Lower lobe of right lung (tissue), 2 donors: ENCODE measurements around the gene CCM2. TPM values are rescaled to one million over a fixed set of nuclear protein-coding genes. Genes with fewer than 3 reads are reported as not detected.

Experiments
- ATAC-seq, 2 donors: fragments of 200-7000 bp; cut with Tn5 transposase; one replicate each; pipeline ENCODE4 v1.9.1; 2020 to 2022; ENCODE audit warnings: mild to moderate bottlenecking in 2 of 2, moderate library complexity in 2 of 2
- DNase-seq: peaks from one replicate; pipeline ENCODE4 v3.0.0-alpha.2; 2020
- H3K27ac ChIP-seq: fragments of 200-600 bp; one replicate; pipeline ENCODE4 v1.8.0; 2022
- H3K27me3 ChIP-seq: fragments of 200-600 bp; one replicate; pipeline ENCODE4 v1.8.0; 2022; ENCODE audit warnings: low read depth
- H3K36me3 ChIP-seq: fragments of 200-600 bp; one replicate; pipeline ENCODE4 v1.8.0; 2022; ENCODE audit warnings: mild to moderate bottlenecking
- H3K4me1 ChIP-seq: fragments of 200-600 bp; one replicate; pipeline ENCODE4 v1.8.0; 2022
- H3K4me3 ChIP-seq: fragments of 200-600 bp; one replicate; pipeline ENCODE4 v1.8.0; 2022; ENCODE audit warnings: mild to moderate bottlenecking
- H3K9me3 ChIP-seq: fragments of 200-600 bp; one replicate; pipeline ENCODE4 v1.8.0; 2022
- intact Hi-C: fragments of 100-400 bp; cut with DNase I; formaldehyde crosslinking; loops from one replicate; pipeline ENCODE4 v1.11.0; 2022
- total RNA-seq: library from RNA; stranded (reverse); fragmentation: NEBNext Ultra II Directional; extraction: Animal tissue kit (Norgen Biotek cat#: 25700); gene quantifications from one replicate; pipeline ENCODE4 v1.2.1, GENCODE V29; 2021
- TF ChIP-seq, protein P1 (sequence below): fragments of 200-600 bp; IDR thresholded peaks from one replicate; pipeline ENCODE4 v1.8.0; 2022; ENCODE audit warnings: antibody characterized with exemption, mild to moderate bottlenecking
- donor health status: DM: no; HTN: yes; CAD: no; lungs with severe emphysema.

The CCM2 gene
- total RNA-seq, 1 donor from 2014 or later, result 45.7 TPM

DNA sequence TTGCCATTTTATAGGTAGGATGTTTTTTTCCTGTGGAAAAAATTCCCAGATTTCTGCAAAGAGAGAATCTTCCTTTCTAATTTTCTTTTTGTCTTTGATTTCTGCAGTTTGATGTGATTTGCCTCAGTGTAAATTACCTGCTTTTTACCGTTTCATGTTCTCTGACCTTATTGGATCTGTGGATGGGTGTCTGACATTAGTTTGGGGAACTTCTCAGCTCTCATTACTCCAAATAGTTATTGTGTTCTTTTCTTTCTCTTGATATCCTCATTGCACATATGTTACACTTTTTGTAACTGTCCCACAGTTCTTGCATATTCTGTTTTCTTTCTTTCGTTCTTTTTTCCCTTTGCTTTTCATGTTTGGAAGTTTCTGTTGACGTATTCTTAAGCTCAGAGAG, 60.3 kb downstream of the CCM2 start:
- DNase-seq, result no peak
- TF ChIP-seq, protein P1, sequence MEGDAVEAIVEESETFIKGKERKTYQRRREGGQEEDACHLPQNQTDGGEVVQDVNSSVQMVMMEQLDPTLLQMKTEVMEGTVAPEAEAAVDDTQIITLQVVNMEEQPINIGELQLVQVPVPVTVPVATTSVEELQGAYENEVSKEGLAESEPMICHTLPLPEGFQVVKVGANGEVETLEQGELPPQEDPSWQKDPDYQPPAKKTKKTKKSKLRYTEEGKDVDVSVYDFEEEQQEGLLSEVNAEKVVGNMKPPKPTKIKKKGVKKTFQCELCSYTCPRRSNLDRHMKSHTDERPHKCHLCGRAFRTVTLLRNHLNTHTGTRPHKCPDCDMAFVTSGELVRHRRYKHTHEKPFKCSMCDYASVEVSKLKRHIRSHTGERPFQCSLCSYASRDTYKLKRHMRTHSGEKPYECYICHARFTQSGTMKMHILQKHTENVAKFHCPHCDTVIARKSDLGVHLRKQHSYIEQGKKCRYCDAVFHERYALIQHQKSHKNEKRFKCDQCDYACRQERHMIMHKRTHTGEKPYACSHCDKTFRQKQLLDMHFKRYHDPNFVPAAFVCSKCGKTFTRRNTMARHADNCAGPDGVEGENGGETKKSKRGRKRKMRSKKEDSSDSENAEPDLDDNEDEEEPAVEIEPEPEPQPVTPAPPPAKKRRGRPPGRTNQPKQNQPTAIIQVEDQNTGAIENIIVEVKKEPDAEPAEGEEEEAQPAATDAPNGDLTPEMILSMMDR, result no peak
- Histone ChIP-seq H3K36me3 (peaks cover 18% of the 10 kb centered on the region), H3K4me1 (peaks cover 5% of the 10 kb centered on the region), H3K27ac (no peak overlapping the region), H3K27me3 (no peaks in the 10 kb centered on the region), H3K9me3 (no peaks in the 10 kb centered on the region), H3K4me3 (no peak overlapping the region)
- intact Hi-C loops, result no loop called here
- no peak for ATAC-seq

DNA sequence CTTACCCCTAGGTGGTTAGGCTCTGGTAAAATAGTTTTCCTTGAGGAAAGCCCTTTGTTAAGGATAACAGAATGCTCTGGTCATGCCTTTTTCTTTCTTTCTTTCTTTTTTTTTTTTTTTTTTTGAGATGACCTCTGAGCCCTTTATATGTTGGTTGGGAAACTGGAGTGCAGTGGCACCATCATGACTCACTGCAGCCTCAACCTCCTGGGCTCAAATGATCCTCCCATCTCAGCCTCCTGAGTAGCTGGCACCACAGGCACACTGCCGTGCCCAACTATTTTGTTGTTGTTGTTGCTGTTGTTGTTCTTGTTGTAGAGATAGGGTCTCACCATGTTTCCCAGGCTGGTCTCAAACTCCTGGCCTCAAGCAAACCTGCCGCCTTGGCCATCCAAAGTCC, 61.4 kb downstream of the CCM2 start:
- no peak overlapping the region for H3K4me3 ChIP-seq
- DNase-seq, result no peak

DNA sequence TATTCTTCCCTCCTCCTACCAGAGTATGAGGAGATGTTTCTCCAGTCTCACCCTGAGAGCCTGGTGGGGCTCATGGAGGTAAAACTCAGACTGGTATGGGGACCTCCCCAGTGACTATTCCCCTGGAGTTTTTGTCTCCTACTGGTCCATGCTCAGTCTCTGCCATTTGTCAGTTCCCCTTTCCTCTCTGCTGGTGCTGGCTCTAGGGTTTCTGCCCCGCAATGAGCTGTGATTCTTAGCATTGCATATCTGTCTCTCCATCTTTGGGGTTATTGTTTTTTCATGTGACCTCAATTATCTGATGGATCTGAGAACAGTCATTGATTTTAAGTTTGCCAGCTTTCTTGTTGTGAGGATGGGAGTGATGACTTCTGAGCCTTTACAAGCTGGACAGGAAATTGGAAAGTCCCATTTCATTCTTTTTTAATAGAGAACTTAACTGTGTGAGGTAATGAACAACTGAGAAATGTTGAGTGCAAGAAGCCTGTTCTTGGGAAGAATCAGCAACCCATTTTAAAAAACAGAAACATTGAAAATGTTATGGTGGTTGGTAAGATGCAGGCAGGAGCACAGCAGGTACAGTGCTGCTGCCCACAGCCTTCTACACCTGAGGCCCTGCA, 61.9 kb downstream of the CCM2 start:
- peaks cover 5% of the 10 kb centered on the region for H3K4me1 ChIP-seq
- ATAC-seq (no peak), DNase-seq (no peak)
- H3K27me3 ChIP-seq, result no peaks in the 10 kb centered on the region
- H3K4me3 ChIP-seq, result no peak overlapping the region
- no peak overlapping the region for H3K27ac ChIP-seq
- peaks cover 34% of the 10 kb centered on the region for H3K36me3 ChIP-seq
- TF ChIP-seq, protein P1, result no peak
- intact Hi-C loops, result no loop called here
- no peaks in the 10 kb centered on the region for H3K9me3 ChIP-seq

More for the DNA sequence above, 61.4 kb downstream of the CCM2 start:
- Histone ChIP-seq H3K4me1 (peaks cover 5% of the 10 kb centered on the region), H3K27ac (no peak overlapping the region), H3K27me3 (no peaks in the 10 kb centered on the region), H3K36me3 (peaks cover 28% of the 10 kb centered on the region), H3K9me3 (no peaks in the 10 kb centered on the region)
- TF ChIP-seq, protein P1, result no peak
- ATAC-seq, result no peak
- intact Hi-C loops, result no loop called here

DNA sequence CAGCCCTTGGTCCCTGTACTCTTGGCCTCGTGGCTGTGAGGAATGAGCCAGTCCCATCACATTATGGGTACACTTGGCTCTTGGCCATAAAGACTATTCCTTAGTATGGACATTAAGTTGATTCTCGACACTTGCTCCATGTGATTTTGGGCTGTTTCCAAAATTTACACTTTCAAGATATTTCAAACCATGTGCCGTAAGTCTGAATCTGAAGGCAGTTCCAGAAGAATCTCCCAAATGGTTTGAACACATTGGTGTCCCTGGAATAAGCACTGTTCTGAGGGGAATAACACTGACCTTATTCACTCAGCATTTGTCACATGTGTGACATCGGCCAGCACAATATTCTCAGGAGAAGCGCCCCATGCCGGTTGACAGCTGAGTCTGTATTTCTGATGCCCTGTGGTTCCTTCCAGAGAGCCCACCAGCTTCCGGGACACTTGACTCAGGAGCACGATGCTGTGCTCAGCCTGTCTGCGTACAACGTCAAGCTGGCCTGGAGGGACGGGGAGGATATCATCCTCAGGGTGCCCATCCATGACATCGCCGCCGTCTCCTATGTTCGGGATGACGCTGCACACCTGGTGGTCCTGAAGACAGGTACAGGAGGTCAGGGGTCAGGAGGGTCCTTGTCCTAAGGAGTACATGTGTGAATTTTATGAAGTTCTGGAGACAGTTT, 64.2 kb downstream of the CCM2 start:
- DNase-seq, result no peak
- Histone ChIP-seq H3K36me3 (peaks cover 57% of the 10 kb centered on the region), H3K4me1 (peaks cover 5% of the 10 kb centered on the region), H3K27me3 (no peaks in the 10 kb centered on the region), H3K27ac (no peak overlapping the region), H3K4me3 (no peak overlapping the region), H3K9me3 (no peaks in the 10 kb centered on the region)
- intact Hi-C loops, result no loop called here
- TF ChIP-seq, protein P1, result no peak
- ATAC-seq, result no peak

DNA sequence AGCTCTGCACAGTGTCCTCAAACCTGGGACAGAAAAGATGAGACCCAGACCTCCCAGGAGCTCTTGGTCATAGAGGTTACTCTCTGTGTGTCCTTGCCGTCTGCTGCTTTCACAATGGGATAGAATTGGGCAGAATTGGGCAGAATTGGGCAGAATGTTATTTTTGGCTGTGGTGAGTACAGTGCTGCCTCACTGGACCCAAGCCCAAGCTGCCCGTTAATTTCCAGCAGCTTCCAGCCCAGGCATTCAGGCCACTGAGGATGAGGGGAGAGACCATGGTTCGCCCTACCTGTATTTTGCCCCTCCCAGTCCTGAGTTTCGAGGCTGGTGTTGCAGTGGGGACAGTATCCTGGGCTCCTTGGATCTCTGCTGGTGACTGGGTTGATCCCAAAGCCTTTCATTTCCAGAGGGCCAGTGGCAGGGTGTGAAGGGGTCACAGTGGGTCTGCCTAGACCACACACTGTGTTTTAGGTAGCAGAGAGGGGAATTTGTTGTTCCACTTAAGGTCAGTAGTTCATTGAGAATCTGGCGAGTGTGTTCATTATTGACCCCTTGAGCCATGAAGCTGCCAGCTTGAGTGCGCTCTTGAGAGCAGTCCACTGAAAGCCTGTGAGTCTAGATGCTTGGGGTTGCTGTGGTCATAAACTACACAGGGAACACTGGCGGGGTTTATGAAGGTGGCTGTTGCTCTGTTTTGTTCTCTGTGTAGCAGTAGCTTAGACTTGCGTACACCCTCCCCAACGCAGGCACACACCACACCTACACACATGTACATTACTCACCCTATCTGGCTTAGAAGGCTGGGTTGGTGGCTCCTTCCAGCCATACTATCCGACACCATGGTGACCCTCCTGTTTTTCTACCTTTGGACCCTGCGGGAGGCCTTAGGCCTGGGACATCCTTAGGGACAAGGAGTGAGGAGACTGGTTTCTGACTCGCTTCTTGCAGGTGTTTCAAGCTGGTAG, 65.3 kb downstream of the CCM2 start:
- Histone ChIP-seq H3K4me1 (no peaks in the 10 kb centered on the region), H3K9me3 (no peaks in the 10 kb centered on the region), H3K27ac (no peak overlapping the region), H3K4me3 (no peak overlapping the region), H3K36me3 (peaks cover 68% of the 10 kb centered on the region), H3K27me3 (no peaks in the 10 kb centered on the region)
- ATAC-seq (no peak), DNase-seq (no peak)
- intact Hi-C loops, result no loop called here
- TF ChIP-seq, protein P1, result no peak
